HEK293T (cell line): ENCODE data around the gene STAT5B.

Experiments used
- ELF4 ChIP-seq: fragments of 450-650 bp; IDR thresholded peaks from 2 replicates; pipeline ENCODE4 v1.6.1; 2017; ENCODE audit warnings: antibody characterized with exemption
- FOXK2 ChIP-seq: fragments of 450-650 bp; IDR thresholded peaks from 2 replicates; pipeline ENCODE4 v1.6.1; 2016; ENCODE audit warnings: mild to moderate bottlenecking
- HDGF ChIP-seq: fragments of 450-650 bp; IDR thresholded peaks from 2 replicates; pipeline ENCODE4 v1.6.1; 2017; ENCODE audit warnings: antibody characterized with exemption, borderline replicate concordance
- NFRKB ChIP-seq: fragments of 450-650 bp; IDR thresholded peaks from 2 replicates; pipeline ENCODE4 v1.6.1; 2016; ENCODE audit warnings: mild to moderate bottlenecking, moderate library complexity
- SP1 ChIP-seq: fragments of 450-650 bp; IDR thresholded peaks from 2 replicates; pipeline ENCODE4 v1.6.1; 2017
- SUZ12 ChIP-seq: fragments of 450-650 bp; IDR thresholded peaks from 2 replicates; pipeline ENCODE4 v1.6.1; 2016; ENCODE audit warnings: mild to moderate bottlenecking
- ZNF384 ChIP-seq: fragments of 450-650 bp; IDR thresholded peaks from 2 replicates; pipeline ENCODE4 v1.6.1; 2016

DNA sequence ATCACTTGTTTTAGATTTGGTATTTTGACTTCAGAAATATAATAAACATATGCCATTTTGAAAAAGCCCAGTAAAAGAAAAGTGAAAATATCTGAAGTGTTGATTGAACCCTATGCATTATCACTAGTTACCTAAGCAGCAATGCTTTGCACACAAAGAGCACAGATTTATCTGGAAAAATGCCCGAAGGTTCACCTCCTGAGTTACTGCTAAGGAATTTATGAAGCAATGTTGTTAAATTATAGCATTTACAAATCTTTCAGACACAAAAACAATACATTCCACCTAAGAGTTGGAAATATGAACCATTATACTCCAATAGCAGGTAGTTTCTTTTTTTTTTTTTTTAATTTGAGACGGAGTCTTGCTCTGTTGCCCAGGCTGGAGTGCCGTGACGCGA, 43.0 kb downstream of the STAT5B start:
- TF ChIP-seq FOXK2 (no peak), HDGF (no peak), ELF4 (no peak), SP1 (no peak), ZNF384 (no peak), SUZ12 (no peak), NFRKB (no peak)
